Fibroblast of skin of right quadriceps (primary cell): Measurements from ENCODE around the gene SEPTIN11.
"Not testable (repeated sequence)": the region's sequence is repeated elsewhere in the genome, so short reads cannot be mapped to it uniquely, and the experiment has no call there.

ENCODE experiments used
- DNase-seq: peaks from one replicate; pipeline ENCODE4 v3.0.0-alpha.2; 2013

Gene SEPTIN11

DNA sequence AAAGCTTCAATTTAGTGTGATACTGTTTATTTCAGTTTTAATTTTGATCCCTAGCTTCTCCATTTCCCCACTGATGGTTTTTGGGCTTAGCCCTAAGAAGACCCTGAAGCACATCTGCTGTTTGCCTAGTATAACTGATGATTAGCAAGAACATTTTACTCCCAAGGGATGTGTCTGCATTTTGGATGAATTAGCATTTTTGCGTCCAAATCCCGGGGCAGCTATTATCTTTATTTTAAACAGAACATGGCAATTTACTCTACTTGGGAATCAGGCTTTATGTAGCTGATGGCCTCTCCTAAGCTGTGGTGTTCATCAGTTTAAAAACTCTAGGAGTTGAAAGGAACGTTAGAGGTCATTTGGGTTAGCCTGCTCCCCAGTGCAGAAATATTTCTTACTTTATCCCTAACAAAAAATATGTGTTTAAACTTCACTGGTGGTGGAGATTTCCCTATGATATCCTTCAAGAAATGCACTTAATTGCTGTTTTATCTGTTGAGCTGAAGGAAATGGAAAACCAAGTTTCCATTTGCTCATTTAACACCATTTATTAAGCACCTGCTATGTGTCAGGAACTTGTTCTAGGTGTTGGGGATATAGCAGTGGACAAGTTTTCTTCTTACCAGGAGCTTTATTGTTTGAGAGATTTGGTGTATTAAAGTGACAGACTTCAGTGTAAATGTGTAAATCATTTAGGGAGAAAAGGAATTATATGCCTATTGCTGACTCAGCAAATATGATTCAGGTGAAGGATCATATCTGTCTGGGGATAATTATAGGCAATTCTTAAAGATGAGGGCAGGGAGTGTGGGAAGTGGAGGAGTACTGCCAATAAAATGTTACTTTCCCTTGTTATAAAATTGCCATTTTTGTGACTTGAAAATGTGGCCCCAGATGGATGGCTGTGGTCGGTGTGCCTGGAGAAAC, 3.4 kb downstream of the SEPTIN11 start:
- no peak for DNase-seq

DNA sequence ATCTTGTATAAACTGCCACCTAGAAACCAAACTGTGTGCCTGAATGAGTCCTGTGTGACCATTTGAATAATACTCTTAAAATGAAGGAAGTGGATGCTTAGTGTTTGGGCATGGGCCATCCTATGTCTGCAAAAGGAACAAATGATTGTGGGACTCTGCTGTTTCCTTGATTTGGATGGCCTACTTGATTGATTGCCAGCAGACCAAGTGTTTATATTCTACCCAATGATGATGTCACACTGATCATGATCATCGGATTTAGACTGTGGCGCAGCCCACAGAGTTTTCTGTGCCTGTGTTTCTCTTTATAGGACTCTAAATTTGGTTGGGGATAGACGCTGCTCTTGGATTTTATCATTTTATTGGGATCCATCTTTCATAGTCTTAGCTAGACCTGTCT, 4.4 kb downstream of the SEPTIN11 start:
- DNase-seq: no peak

DNA sequence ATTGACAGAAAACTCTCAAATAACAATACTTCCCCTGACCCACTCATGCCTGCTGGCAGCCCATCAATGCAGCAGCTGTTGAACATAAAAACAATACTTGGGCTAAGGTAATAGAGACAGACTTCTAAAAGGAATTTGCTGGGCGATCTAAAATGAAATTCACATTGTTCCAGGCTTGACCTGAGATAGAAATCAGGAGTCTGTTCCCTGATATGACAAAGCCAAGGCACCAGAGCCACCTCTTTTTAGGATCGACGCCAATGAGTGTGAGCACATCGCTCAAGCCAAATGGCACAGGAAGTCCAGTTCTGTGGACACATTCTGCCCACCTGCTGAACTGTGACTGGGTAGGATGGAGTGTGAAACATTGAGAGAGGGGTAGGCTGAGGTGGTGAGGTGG, 4.9 kb downstream of the SEPTIN11 start:
- no peak for DNase-seq

DNA sequence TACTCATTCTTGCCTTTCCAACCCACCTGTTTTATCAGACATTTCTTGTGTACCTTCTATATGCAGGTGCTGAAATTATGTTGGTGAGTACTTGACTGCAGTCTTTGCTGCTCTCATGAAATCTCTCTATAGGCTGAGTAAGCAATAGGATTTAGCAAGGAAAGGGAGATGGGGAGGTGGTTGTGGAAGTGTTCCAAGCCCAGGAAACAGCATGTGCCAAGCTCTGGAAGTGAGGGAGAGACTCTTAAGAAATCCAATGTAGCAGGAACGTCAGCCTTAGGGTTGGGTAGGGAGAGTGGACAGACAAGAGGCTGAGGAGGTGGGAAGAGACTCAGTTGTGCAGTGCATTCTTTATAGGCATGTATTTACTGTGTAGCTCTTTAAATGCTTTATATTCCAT, 5.6 kb downstream of the SEPTIN11 start:
- DNase-seq: peak; percentile 63

DNA sequence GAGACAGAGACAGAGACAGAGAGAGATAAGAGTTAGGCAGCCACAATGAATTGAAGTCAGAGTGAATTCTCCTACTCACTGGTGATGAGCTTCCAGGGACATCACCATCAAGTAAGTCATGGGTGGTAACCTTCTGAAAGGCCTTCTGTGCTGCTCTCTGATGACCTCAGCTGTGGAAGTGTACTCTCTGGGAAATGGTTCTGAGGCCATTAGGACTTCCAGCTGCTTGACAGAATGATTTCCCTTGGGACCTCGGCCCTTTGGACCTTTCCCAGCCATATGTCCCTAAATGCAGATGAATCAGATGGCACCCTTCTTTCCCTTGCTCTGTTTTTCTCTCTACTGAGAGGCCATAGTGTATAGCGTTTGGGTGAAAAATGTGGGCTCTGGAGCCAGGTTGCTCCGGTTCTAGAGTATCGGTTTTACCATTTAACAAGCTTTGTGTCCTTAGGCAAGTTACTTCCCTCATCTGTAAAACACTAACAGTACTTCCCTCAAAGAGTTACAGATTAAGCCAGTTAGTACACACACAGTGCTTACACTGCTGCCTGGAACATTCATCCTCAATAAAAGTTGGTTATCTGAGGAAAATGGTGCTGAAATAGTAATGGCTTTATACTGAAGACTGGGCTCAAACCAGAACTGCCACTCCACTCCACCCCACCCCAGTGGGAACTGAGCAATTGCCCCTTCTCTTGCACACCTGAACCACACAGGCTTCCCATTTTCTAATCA, 7.6 kb downstream of the SEPTIN11 start:
- DNase-seq: no peak

DNA sequence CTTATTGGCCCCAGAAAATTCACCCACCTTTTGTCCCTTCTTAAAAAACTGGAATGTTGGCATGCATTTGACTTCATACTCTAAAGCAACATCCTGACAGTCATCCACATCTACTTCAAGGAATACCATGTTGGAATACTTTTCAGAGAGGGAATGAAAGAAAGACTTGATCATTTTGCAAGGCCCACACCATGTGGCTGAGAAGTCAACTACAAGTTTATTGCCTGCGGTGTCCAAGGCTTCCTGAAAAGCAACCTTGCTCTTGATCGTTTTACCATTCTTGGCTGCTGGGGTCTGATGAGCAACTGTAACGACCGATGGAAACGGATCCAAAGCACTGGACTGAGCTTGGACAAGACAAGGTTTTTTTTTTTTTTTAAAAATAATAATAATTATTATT, 9.3 kb downstream of the SEPTIN11 start:
- no peak for DNase-seq

DNA sequence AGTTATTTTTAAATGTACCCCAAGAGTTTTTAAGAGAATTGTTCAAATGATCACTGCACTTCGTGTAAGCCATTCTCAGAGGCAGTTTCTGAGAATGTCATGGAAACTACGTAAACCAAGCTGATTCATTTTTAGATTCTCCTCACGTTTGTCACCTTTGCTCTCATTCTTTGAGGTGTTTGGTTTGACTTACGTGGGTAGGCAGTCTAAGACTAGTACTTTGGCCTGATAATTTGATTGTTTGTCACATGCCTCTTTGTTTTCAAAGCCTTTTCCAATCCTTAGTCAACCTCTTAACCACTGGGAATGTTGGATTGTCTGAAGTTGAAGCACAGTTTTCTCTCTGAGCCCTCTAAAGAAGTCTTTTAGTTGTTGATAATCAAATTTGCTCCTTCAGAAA, 10.5 kb downstream of the SEPTIN11 start:
- DNase-seq: peak; percentile 27

DNA sequence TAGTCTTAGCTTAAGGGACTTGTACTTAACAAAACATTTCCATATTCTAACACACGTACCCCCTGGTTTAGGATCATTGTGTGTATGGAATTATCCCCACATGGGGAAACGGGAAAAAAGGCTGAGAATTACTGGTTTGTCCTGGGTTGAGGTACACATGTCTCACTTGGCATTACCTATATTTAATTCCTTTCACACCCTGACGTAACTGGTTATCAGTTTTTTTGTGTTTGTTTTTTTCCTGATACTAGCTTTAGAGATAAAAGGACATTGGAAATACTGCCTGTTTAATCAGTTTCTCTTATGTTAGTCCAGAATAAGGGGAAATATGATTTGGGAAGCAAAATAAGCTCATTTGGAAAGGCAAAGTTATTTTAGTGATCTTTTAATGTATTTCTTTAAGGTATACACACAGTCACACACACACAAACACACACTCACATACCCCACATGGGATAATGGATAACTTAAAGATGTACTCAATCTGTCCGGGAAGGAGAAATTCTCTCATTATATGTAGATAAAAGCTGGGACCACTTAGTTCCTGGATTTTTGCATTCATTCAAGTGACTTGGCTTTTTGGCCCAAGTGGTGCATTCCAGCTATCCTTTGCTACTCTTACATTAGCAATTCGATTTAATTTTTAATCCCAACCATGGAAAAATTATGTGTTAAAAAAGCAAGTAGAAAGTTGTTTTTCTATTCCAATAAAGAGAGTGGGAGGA, 13.0 kb downstream of the SEPTIN11 start:
- DNase-seq: no peak

DNA sequence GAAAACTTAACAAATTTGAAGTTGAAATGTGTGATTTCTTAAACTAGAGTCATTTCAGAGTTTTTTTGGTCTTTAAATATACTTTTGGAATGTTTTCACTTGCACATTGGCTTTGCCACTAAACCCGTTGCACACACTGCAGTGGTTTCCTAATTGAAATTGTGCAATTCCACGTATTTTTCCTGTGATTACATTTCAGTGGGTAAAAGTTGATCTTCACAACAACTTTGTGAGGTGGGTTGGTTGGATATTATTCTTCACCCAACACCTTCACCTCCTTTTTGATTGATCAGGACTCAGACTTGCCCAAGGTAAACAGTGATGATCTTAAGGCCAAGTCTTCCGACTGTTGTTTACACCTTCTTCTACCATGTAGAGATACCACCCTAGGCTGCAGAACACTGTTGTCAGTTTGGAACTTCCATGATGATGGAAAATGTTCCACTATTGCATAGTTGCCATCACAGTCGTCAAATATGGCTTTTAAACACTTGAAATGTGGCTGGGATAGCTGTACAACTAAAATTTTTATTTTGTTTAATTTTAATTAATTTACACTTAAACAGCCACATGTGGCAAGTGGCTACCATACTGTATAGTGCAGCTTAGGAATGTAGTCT, 13.7 kb downstream of the SEPTIN11 start:
- no peak for DNase-seq

DNA sequence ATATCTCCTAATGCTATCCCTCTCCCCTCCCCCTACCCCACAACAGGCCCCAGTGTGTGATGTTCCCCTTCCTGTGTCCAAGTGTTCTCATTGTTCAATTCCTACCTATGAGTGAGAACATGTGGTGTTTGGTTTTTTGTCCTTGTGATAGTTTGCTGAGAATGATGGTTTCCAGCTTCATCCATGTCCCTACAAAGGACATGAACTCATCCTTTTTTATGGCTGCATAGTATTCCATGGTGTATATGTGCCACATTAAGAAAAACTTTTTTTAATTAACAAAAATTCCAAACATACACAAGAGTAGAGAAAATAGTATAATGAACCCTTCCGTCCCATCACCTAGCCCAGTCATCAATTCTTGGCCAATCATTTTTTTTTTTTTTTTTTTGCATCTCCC, 14.4 kb downstream of the SEPTIN11 start:
- DNase-seq: not testable (repeated sequence)

DNA sequence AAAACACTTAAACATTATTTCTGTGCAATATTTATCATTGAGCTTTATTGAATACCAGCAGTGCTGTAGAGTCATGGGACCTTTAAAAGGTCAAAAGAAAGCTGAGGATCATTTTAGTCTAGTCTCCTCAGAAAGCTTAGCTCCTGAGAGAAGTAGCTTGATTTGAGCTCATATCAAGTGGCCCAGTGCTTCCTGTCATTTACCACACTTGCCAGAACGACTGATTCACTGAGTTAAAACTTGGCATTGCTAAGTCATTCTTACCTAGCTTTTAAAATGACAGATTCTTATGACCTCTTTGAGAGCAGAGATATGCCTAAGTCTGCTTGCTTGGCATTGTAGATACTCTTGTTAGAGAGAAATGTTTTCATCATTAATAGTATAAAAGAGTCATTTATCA, 15.2 kb downstream of the SEPTIN11 start:
- DNase-seq: no peak

DNA sequence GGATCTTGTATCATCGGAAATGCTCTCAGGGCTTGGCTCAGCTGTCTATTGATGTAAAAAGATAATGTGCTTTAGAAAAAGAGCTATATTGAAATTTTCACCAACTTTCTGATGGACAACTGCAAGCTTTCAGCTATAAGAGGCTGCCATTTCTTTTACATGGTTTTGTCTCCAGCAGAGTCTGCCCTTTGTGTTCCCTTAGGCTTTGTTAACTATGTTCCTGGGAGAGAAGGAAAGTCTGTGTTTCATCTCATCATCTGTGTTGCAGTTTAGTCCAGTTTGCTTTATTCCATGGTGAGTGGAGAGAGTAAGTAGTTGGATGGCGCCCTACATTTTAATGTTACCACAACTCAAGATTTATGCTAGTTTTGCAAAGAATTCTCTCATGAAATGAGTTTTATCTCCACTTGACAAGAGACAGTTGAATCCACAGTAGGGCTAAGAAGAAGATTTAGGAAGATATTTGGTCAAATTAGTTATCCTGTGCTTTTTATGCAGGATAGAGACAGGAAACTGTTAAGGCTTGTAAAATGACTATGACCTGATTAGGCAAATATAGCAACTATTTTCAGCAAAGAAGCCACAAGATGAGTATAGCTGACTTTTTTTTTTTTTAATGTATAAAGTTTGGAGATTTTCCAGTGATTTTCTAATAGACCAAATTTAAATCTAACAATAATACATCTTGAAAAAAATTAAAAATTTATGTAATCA, 16.5 kb downstream of the SEPTIN11 start:
- DNase-seq: no peak

DNA sequence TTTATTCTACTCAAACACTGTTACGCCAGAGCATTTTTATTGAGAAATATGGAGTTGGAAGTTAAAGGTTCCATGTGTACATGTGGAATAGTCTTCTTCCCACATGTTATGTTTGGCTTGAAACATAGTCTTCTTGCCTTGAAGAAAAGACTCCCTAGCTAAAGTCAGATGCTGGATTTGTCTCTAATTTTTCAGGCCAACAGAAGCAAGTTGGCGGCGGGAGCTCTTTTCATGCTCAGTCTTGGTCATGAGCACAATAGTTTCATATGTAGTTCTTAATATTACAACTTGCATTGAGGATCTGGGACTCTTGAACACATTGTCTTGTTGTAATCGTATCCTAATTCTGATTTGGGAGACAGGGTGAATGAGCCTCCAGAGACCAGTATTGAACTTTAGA, 19.4 kb downstream of the SEPTIN11 start:
- no peak for DNase-seq

DNA sequence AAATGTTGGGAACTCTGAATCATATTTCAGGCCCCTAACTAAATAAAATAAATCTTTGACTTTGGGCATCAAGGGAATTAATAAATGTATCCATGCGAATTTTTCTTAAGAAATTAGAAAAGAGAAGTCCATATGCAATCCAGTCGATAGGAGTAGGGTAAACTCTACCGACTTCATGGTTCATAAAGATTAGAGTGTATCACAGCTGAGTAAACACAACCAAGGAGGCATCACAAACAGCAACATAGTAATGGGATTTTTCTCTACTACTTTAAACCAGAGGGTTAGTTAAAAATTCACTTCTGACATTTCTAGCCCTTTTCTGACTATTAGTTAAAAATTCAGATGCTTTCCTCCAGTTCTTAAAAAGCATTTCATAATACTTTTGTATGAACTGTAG, 19.9 kb downstream of the SEPTIN11 start:
- no peak for DNase-seq

DNA sequence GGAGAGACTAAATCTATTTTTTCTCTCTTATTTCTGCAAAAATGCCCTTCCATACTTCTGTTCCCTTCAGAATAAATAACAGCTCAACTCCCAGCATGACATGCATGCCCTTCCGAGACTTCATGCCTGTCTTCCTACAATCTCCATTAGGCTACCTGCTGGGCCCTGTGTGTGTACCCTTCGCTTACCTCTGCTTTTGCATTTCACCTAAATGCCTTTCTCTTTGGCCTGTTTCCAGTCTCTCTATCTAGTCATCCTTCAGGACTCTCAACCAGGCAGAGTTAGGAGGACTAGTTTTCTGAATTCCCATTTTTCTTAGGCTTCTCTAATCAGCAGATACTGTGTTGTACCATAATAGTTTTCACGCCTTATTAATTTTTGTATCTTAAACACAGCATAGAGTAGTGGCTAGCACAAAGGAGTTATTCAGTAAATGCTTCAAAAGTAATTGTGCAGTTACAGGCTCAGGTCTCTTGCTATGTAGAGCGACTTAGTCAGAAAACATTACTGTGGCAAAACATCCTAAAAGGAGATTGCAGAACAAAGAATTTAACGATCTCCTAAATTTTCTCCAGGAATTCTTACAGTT, 20.5 kb downstream of the SEPTIN11 start:
- DNase-seq: no peak

DNA sequence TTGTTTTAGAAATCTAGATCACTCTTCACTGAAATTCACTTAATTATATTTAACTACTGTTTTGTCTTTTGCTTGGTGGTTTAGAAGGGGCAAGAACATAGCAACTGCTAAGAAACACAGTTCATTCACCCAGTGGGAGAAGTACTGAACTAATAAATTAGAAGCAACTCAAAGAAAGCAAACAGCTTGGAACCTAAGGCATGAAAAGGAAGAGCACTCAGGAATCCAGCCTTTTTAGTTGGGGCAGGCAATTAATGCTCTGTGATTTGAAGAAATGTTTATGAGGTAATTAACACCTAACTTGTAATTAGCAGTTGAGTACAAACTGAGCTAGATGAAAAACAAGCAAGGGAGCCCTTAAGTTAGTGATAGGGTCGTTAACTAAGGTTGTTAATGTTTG, 22.8 kb downstream of the SEPTIN11 start:
- DNase-seq: no peak

DNA sequence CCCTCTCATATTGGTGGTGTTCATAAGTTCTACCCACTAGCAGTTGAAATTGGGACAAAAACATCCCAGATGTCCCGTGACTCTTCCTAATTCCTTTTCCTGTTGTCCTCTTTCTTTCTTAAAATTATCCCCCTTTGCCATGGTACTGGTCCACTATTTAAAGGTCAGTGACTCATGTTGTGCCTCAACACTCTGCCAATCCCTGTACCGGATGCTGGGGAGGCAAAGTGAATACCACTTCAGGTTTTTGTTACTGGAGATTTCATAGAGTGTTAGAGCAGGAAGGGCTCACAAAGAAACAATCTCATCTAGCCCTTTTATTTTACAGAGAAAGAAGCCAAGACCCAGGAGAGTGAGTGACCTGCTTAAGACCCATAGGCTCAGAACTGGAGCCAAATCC, 24.6 kb downstream of the SEPTIN11 start:
- DNase-seq: no peak

DNA sequence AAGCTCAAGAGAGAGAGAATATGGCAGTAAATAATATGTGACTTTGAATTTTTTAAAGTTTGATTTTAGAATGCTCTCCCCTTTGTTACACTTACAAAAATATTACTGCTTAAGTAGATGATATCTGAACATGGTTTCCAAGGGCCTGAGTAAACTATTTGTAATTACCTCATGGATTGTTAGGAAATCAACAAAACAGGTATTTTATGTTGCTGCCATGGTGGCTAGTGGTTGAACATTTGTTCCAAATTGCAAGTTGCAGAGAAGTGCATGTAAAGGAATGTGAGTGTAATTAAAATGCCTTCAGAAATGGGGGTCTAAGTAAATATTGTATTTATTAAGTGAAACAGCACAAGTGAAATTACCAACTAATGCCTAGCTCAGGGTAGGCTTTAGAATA, 27.6 kb downstream of the SEPTIN11 start:
- no peak for DNase-seq

DNA sequence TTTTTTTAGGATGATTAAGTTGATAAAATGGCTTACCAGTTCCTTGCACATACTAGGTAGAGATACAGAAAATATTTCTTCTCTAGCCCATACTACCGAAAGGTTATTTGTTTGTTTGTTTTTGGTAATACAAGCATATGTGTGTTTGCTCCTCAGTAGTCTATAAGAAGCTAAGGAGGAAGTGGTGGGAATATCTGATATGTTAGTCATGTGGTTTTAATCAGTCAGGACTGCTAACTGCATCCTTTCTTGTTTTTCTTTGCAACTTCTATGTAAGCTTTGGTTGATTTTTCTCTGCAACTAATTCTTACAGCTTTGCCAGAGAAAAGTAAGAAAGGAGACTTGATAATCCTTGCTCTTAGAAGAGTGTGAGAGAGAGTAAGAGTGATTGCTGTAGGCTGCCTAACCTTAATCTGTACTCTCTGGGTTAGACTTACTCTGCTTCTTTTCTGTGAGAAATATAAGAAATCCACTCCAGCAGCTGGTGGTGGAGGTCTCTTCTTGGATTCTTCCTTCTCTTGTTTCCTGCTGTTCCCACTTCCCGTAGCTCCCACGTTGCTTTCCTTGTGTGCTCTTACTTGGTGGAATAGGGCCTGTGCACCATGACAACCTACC, 28.3 kb downstream of the SEPTIN11 start:
- peak; percentile 83 for DNase-seq

DNA sequence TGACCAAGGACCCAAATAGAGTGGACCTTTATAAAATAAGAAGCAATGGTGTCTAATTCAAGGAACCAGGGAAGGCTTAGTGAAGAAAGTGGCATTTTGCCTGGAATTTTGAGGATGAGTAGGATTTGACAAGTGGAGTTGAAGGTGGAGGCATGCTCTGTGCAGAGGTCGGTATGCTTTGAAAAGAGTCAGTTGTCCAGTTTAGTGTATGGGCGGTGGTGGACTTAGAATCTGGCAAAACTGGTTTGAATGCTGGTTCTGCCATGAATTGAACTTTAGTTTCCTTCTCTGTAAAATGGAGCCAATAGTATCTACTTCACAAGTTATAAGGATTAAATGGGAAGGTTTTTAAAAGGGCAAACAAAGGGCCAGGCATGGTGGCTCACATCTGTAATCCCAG, 29.7 kb downstream of the SEPTIN11 start:
- DNase-seq: no peak

DNA sequence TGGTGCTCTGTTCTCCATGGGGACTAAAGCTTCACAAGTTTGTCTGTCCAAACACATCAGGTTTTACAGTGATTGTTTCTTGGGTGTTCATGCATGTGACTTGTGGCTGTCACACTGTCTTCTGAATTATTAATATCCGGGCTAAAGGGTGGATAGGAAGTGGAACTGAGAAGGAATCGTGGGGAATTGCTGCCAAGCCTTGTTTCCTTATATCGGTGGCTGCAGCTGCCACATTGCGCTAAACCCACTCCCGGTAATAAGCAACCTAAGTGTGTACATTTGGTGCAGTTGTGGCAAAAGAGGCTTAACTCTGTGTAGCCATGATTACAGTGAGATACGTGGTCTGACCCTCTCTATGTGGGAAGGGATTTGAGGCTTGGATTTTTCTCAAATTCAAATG, 30.7 kb downstream of the SEPTIN11 start:
- DNase-seq: no peak

DNA sequence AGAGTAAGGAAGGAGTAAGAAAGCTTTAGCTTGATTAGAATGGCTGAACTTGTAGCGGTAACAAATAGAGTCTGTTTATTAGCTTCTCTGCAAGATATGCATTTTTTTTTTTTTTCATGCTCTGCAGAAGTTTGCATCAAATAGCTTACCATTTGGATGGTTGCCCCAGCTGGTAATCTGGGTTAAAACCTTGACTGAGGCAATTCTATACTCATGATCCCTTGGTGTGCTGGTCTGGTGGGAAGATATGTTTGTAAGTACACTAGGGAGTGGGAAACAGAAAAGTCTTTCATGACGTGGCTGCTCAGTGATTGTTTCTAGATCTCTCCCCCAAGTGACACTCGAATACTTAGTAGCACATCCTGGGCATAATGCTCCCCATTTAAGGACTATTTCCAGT, 32.1 kb downstream of the SEPTIN11 start:
- no peak for DNase-seq
